Kidney capillary endothelial cell (primary cell): ENCODE measurements around the gene SLC5A2.
"Not testable (repeated sequence)": the region's sequence is repeated elsewhere in the genome, so short reads cannot be mapped to it uniquely, and the experiment has no call there.

ENCODE experiments used
- DNase-seq: peaks from one replicate; pipeline ENCODE4 v3.0.0-alpha.2; 2018; ENCODE audit warnings: low spot score

SLC5A2 gene

DNA sequence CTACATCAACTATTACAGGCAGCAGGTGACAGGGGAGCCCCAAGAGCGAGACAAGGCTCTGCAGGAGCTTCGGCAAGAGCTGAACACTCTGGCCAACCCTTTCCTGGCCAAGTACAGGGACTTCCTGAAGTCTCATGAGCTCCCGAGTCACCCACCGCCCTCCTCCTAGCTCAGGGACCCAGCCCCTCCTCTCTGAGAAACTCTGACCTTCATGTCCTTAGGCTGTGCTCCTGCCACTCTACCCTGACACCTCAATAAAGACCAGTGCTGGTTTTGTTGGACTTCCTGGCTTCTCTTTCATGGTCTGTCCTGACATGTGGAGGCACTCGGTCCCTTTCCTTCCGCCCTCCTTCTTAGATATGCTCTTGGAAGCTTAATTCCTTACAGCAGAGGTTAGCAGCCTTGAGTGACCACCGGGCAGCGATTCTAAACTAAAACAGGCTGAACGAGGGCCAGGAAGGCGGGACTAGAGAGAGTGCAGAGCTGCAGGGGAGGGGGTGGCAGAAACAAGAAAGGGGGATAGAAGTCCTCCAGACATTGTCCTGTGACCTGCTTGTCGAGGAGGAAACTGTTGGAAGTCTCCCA is 45.7 kb downstream of the SLC5A2 start:
- no peak for DNase-seq

DNA sequence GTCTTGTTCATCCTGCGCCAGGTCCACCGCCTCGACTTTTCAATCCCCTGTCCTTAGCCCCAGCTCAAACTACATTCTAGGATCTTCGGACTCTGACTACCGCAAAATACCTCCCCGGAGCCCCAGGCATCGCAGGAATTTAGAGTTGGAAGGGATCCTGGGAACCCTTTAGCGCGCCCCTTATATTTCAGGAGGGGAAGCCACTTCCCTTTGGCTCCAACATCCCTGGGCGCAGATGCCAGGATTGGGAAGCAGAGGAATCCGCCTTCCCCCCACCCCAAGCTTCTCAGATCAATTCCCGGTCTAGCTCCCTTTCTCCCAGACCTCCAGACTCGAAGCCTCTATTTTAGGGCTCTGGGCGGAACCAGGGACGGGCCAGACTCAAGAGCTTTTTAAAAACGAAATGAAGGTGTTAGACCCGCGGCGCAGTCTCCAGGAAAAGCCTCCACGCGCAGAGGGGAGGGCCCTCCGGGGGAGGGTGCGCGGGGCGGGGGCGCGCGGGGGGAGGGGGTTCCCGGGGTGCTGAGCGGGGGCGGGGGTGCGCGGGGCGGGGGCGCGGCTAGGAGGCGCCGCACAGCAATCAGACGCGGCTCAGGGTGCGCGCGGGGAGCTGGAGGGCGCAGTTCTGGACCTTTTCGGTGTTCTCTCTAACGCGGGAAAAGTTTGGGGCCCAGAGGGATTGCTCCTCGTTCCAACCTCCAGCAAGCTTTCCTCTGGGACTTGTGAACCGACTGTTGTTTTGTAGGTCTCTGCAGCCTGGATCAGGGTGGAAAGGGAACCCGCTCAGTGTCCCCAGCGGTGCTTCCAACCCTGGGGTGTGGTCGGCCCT is 46.4 kb downstream of the SLC5A2 start:
- no peak for DNase-seq

DNA sequence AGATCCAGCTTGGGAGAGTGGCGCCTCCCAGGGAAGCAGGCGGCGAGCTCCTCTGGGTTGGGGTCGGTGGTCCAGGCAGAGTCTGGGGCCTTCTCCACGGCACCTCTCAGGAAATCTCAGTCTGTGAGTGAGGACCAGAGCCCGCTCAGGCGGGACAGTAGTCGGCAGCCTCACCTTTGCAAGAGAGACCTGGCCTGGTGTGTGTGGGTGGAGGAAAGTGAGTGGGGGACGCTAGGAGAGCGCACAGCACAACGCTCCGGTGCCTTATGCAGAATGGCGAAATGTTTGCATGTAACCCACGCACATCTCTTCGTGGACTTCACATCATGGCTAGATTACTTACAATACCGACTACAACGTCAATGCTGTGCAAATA is 47.0 kb downstream of the SLC5A2 start:
- DNase-seq = no peak

DNA sequence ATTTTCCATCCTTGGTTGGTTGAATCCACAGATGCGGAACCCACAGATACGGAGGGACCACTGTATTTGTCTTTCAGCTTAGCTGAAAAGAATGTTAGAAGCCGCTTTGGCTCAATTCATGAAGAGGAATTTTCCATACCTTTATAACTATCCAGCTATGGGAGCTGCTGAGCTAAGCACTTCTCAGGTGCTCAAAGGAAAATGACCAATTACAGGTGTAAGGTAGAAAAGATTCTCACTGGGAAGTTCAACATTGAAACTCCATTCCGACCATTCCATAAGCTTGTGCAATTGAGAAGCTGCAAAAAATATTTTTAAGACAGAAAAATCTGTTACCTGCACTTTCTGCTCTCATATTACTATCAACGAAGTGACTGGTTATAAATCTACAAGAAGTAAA is 47.5 kb downstream of the SLC5A2 start:
- no peak for DNase-seq

DNA sequence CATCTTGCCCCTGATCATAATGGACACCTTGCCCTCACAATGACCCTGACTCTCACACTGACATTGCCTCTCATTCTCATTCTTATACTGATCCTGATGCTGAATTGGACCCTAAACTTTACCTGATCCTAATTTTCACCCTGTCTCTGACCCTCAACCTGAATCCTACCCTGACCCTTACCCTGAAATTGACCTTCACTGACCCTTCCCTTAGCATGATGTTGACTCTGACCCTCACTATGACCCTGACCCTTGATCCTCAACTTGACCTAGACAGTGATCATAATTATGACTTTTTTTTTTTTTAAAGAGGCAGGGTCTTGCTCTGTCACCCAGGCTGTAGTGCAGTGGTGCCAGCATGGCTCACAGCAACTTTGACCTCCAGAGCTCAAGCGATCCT is 48.2 kb downstream of the SLC5A2 start:
- DNase-seq = no peak

DNA sequence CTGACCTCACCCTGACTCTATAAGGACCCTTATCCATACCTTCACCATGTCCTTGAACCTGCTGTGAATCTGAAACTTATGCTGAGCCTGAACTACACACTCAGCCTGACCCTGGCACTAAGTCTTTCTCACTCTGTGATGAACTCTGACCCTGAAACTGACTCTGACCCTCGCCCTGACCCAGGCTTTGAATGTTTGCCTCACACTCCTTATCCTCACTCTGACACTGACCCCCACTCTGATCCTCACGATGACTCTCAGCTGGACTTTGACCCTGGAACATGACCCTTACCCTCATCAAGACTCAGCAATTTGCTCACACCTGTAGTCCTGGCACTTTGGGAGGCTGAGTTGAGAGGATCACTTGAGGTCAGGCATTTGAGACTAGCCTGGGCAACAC is 49.2 kb downstream of the SLC5A2 start:
- DNase-seq = no peak

DNA sequence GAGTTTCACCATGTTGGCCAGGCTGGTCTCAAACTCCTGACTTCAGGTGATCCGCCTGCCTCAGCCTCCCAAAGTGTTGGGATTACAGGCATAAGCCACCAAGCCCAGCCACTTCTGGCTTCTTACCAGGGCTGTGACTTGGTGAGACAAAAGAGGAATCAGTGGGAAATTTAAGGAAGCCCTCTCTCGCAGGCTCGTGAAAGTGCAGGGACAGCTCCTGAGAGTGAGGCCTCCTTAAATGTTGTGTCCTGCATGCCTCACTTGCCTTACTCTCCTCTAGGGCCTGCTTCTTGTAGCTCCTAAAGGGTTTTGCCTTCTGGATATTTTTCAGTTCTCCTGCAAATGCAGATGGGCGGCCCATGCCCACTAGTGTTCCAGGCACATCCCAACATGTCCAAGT is 50.0 kb downstream of the SLC5A2 start:
- no peak for DNase-seq

DNA sequence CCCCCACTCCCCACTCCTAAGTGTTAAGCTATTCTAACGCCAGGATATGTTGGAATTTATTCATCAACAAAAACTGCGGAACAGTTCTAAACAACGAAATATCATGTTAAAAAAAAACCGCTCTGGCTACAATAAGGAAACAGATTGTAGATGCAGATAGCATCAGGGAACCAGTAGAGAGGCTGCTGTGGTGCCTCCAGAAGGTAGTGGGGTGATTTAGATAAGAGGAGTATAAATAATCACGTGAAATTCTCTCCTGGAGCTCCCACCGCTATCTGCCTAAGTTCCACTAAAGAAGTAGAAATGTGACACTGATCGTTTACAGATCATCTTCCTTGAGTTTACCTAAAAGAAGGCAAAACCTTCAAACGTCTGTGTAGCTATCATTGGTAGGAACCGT is 52.8 kb downstream of the SLC5A2 start:
- no peak for DNase-seq

DNA sequence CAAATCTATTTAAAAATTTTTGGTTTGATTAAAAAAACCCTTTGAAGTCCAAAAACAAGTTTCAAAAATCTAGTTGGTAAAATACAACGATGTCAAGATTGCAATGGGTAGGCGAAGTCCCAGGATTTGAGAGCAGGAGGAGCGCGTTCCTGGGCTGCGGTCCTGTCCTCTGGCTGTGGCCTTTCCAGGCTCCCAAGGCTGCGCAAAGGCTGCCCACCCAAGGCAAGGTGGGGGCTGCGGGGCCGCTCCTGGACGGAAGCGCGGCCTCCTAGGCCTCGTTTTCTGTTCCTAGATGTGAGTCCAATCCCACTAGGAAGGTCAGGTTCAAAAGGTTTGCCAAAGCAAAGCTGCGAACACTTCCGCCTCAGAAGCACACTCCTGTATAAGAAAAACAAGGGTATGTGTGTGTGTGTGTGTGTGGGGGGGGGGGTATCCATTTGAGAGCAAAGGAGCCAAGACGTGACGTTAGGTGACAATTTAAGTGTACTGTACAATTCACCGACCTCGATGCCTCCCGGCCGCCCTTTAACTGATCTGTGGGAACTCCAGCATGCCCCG is 54.0 kb downstream of the SLC5A2 start:
- no peak for DNase-seq

DNA sequence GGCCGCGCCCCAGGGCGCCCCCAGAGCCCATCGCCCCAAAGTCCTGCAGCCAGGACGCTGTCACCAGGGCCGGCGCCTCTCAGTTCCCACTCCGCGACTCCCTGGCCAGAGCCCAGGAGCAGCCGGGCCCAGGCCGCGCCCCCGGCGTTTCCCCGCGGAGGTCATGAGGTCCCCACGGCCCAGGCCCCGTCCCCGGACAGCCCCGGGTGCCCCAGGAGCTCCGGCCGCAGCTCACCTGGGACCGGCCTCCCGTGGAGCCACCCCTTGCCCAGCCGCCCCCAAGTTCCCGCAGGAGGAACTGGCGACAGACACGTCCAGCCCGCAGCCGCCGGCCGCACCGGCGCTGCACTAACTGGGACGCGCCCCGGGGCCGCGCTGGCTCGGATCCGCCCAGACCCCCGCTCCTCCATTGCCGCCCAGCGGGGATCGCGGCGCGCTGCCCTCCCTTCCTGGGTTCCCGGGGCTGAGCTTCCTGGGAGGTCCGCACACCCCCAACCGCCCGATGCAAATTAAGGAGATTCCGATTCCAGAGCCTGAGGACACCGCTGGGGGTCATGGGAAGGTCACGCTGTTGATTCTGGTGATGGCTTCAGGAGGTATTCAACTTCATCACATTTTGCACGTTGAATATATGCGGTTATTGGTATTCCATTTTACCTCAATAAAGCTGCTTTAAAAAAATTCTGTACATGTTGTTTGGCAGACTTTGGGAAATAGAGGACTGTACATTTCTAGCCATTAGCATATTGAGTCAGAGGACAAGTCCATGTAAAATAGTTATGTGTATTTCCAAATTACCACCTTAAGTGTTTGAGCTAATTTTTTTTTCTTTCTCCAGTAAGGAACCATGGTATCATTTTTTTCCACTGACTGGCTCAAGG is 54.7 kb downstream of the SLC5A2 start:
- DNase-seq = no peak

DNA sequence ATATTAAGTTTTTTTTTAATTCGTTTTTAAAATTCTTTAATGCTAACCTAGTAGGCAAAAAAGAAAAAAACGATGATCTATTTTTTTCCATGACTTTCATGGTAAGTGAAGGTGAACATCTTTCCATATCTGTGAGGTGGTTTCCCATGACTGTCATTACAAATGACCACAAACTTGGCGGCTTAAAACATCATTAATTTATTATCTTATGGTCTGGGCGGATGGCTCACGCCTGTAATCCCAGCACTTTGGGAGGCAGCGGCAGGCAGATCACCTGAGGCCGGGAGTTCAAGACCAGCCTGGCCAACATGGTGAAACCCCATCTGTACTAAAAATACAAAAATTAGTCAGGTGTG is 55.3 kb downstream of the SLC5A2 start:
- DNase-seq = not testable (repeated sequence)

DNA sequence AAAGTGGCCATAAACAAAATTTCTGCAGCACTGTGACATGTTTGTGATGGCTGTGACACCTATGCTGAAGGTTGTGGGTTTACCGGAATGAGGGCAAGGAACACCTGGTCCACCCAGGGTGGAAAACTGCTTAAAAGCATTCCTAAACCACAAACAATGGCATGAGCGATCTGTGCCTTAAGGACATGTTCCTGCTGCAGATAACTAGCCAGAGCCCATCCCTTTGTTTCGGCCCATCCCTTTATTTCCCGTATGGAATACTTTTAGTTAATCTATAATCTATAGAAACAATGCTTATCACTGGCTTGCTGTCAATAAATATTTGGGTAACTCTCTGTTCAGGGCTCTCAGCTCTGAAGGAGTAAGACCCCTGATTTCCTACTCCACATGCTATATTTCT is 56.8 kb downstream of the SLC5A2 start:
- not testable (repeated sequence) for DNase-seq
